H9 (cell line): ENCODE data around the gene LPP. TPM values are rescaled to one million over a fixed set of nuclear protein-coding genes. Genes with fewer than 3 reads are reported as not detected.

Experiments used
- DNase-seq: peaks from one replicate; pipeline ENCODE4 v3.0.0-alpha.2; 2017
- H2AFZ ChIP-seq: one replicate; pipeline ENCODE4 v1.6.1; 2013; ENCODE audit warnings: mild to moderate bottlenecking, low read length, control low read depth, moderate library complexity
- H2AK5ac ChIP-seq: 2 replicates; pipeline ENCODE4 v1.6.1; 2013; ENCODE audit warnings: low read length, control low read depth, mixed read lengths; ENCODE audit not compliant: insufficient read length
- H2BK120ac ChIP-seq: one replicate; pipeline ENCODE4 v1.6.1; 2013; ENCODE audit warnings: low read depth, mild to moderate bottlenecking, low read length, control low read depth, inconsistent platforms; ENCODE audit not compliant: poor library complexity, severe bottlenecking
- H2BK12ac ChIP-seq: 2 replicates; pipeline ENCODE4 v1.6.1; 2013; ENCODE audit warnings: low read length, control low read depth, mixed read lengths, low read depth; ENCODE audit not compliant: insufficient read length
- H2BK15ac ChIP-seq: 2 replicates; pipeline ENCODE4 v1.6.1; 2013; ENCODE audit warnings: low read depth, low read length, control low read depth
- H2BK20ac ChIP-seq: one replicate; pipeline ENCODE4 v1.6.1; 2013; ENCODE audit warnings: low read depth, mild to moderate bottlenecking, low read length, control low read depth, inconsistent platforms; ENCODE audit not compliant: poor library complexity, severe bottlenecking
- H2BK5ac ChIP-seq: 2 replicates; pipeline ENCODE4 v1.6.1; 2013; ENCODE audit warnings: low read length, control low read depth, mixed read lengths; ENCODE audit not compliant: insufficient read length
- H3K14ac ChIP-seq: 2 replicates; pipeline ENCODE4 v1.6.1; 2013; ENCODE audit warnings: low read length, control low read depth; ENCODE audit not compliant: insufficient read depth
- H3K18ac ChIP-seq: 2 replicates; pipeline ENCODE4 v1.6.1; 2013; ENCODE audit warnings: low read depth, mild to moderate bottlenecking, mixed read lengths, low read length, control low read depth; ENCODE audit not compliant: insufficient read length
- H3K23ac ChIP-seq: 2 replicates; pipeline ENCODE4 v1.6.1; 2013; ENCODE audit warnings: low read length, control low read depth, mixed read lengths, low read depth; ENCODE audit not compliant: insufficient read length
- H3K23me2 ChIP-seq: 2 replicates; pipeline ENCODE4 v1.6.1; 2013; ENCODE audit warnings: low read depth, mild to moderate bottlenecking, mixed read lengths, low read length, control low read depth; ENCODE audit not compliant: insufficient read length, poor library complexity, severe bottlenecking
- H3K27ac ChIP-seq: 2 replicates; pipeline ENCODE4 v1.5.1; 2013; ENCODE audit warnings: low read length, control low read depth, mixed read lengths, low read depth; ENCODE audit not compliant: insufficient read length
- H3K27me3 ChIP-seq: 2 replicates; pipeline ENCODE4 v1.6.1; 2013; ENCODE audit warnings: low read length, control low read depth, inconsistent platforms; ENCODE audit not compliant: insufficient read depth
- H3K4ac ChIP-seq: 2 replicates; pipeline ENCODE4 v1.6.1; 2013; ENCODE audit warnings: low read depth, mild to moderate bottlenecking, control low read depth, inconsistent platforms, low read length, moderate library complexity
- H3K4me1 ChIP-seq: 2 replicates; pipeline ENCODE4 v1.6.1; 2013; ENCODE audit warnings: low read length, control low read depth, inconsistent platforms; ENCODE audit not compliant: insufficient read depth
- H3K4me2 ChIP-seq: 2 replicates; pipeline ENCODE4 v1.6.1; 2013; ENCODE audit warnings: low read length, control low read depth, mixed read lengths; ENCODE audit not compliant: insufficient read length, insufficient read depth
- H3K56ac ChIP-seq: 2 replicates; pipeline ENCODE4 v1.6.1; 2013; ENCODE audit warnings: low read depth, mild to moderate bottlenecking, mixed read lengths, low read length, control low read depth; ENCODE audit not compliant: insufficient read length
- H3K79me1 ChIP-seq: 2 replicates; pipeline ENCODE4 v1.6.1; 2013; ENCODE audit warnings: low read depth, mild to moderate bottlenecking, moderate library complexity, low read length, control low read depth, inconsistent platforms; ENCODE audit not compliant: insufficient read depth, poor library complexity, severe bottlenecking
- H3K79me2 ChIP-seq: 2 replicates; pipeline ENCODE4 v1.6.1; 2013; ENCODE audit warnings: low read length, control low read depth, inconsistent platforms; ENCODE audit not compliant: insufficient read depth
- H3K9ac ChIP-seq: 2 replicates; pipeline ENCODE4 v1.6.1; 2013; ENCODE audit warnings: low read length, control low read depth, mixed read lengths; ENCODE audit not compliant: insufficient read length; ENCODE audit errors: extremely low read depth
- H3K9me3 ChIP-seq: one replicate; pipeline ENCODE4 v1.6.1; 2013; ENCODE audit warnings: low read depth, low read length, inconsistent platforms; ENCODE audit not compliant: control insufficient read depth
- H3T11ph ChIP-seq: one replicate; pipeline ENCODE4 v1.6.1; 2013; ENCODE audit warnings: mild to moderate bottlenecking, low read length, control low read depth, inconsistent platforms
- H4K20me1 ChIP-seq: one replicate; pipeline ENCODE4 v1.6.1; 2013; ENCODE audit not compliant: control insufficient read depth, insufficient read length, insufficient read depth
- H4K5ac ChIP-seq: 2 replicates; pipeline ENCODE4 v1.6.1; 2013; ENCODE audit warnings: low read depth, mild to moderate bottlenecking, mixed read lengths, low read length, control low read depth; ENCODE audit not compliant: insufficient read length
- H4K8ac ChIP-seq: replicated peaks from 2 replicates; pipeline ENCODE4 v1.6.1; 2013; ENCODE audit warnings: low read length, control low read depth, mixed read lengths, low read depth; ENCODE audit not compliant: insufficient read length
- H4K91ac ChIP-seq: 2 replicates; pipeline ENCODE4 v1.6.1; 2013; ENCODE audit warnings: low read depth, mild to moderate bottlenecking, moderate library complexity, mixed read lengths, low read length, control low read depth; ENCODE audit not compliant: insufficient read length
- H3K27ac Mint-ChIP-seq, 3 experiments: 2 replicates in 2 of 3; 3 replicates in 1 of 3; pipeline ENCODE4 v1.8.0; 2020 to 2021; ENCODE audit warnings: mixed read lengths in 3 of 3, mild to moderate bottlenecking in 1 of 3, moderate library complexity in 1 of 3
- H3K27me3 Mint-ChIP-seq: 2 replicates; pipeline ENCODE4 v1.8.0; 2021; ENCODE audit warnings: low read depth, mild to moderate bottlenecking, moderate library complexity, mixed read lengths
- H3K36me3 Mint-ChIP-seq, 3 experiments: 2 replicates in 2 of 3; 3 replicates in 1 of 3; pipeline ENCODE4 v1.8.0; 2020 to 2021; ENCODE audit warnings: low read depth in 3 of 3, mixed read lengths in 3 of 3; ENCODE audit not compliant: insufficient read depth in 1 of 3
- H3K4me1 Mint-ChIP-seq, 2 experiments: 2 replicates each; pipeline ENCODE4 v1.8.0; 2020; ENCODE audit warnings: mixed read lengths in 2 of 2
- H3K4me3 Mint-ChIP-seq, 2 experiments: 2 replicates in 1 of 2; 3 replicates in 1 of 2; pipeline ENCODE4 v1.8.0; 2020 to 2021; ENCODE audit warnings: mild to moderate bottlenecking in 2 of 2, mixed read lengths in 2 of 2, moderate library complexity in 1 of 2
- H3K9me3 Mint-ChIP-seq, 2 experiments: 2 replicates in 1 of 2; 3 replicates in 1 of 2; pipeline ENCODE4 v1.8.0; 2020; ENCODE audit warnings: mild to moderate bottlenecking in 2 of 2, mixed read lengths in 2 of 2, moderate library complexity in 1 of 2
- CTCF ChIP-seq: fragments of 200-600 bp; sonication (generic); conservative IDR thresholded peaks from 3 replicates; pipeline ENCODE4 v1.8.0; 2021; ENCODE audit warnings: antibody characterized with exemption, mild to moderate bottlenecking
- WGBS: extraction: QIAGEN DNeasy Blood & Tissue Kit; methylation state at CpG from one replicate; pipeline ENCODE4 v1.1.7; 2013; ENCODE audit warnings: missing lambda C conversion rate, low lambda C conversion rate, mixed read lengths; ENCODE audit not compliant: insufficient read length; ENCODE audit errors: extremely low coverage; 5-methylcytosine and 5-hydroxymethylcytosine counted together
- total RNA-seq: library from RNA; stranded (reverse); gene quantifications from 2 replicates; pipeline ENCODE4 v1.2.1, GENCODE V29; 2021

The LPP gene
- total RNA-seq, 1 experiment from 2014 or later: 64.6 TPM

GRCh38 chr3:188452158-188452772, 298.3 kb downstream of the LPP start:
- no peaks in the 10 kb centered on the region for H3K9me3 ChIP-seq
- no peak overlapping the region for H3K18ac ChIP-seq
- no peak overlapping the region for H3K4ac ChIP-seq
- H4K8ac ChIP-seq: no peak overlapping the region
- no peak overlapping the region for H2BK5ac ChIP-seq
- no peaks in the 10 kb centered on the region for H3K23me2 ChIP-seq
- no peaks in the 10 kb centered on the region for H3K36me3 Mint-ChIP-seq
- no peak overlapping the region for H2BK15ac ChIP-seq
- TF ChIP-seq CTCF: no peak
- DNase-seq: no peak
- no peak overlapping the region for H3K56ac ChIP-seq
- H3K4me3 Mint-ChIP-seq: no peak overlapping the region
- H3K4me1 Mint-ChIP-seq: peaks cover 4% of the 10 kb centered on the region in 2 experiments
- H3K27me3 ChIP-seq: no peaks in the 10 kb centered on the region
- no peak overlapping the region for H3K27ac ChIP-seq
- no peak overlapping the region for H3K14ac ChIP-seq
- H3K27ac Mint-ChIP-seq: no peak overlapping the region
- no peak overlapping the region for H4K5ac ChIP-seq
- no peak overlapping the region for H3T11ph ChIP-seq
- H2BK20ac ChIP-seq: no peak overlapping the region
- H3K4me2 ChIP-seq: no peak overlapping the region
- H2BK120ac ChIP-seq: no peak overlapping the region
- no peaks in the 10 kb centered on the region for H3K27me3 Mint-ChIP-seq
- H2AK5ac ChIP-seq: no peak overlapping the region
- no CpG with 5 or more reads among the region's 8 CpGs for WGBS
- H3K4me1 ChIP-seq: no peaks in the 10 kb centered on the region
- H3K79me2 ChIP-seq: no peaks in the 10 kb centered on the region
- no peak overlapping the region for H3K23ac ChIP-seq
- no peak overlapping the region for H2BK12ac ChIP-seq
- H3K9me3 Mint-ChIP-seq: no peaks in the 10 kb centered on the region
- peaks cover 3% of the 10 kb centered on the region for H3K79me1 ChIP-seq
- no peaks in the 10 kb centered on the region for H4K20me1 ChIP-seq
- no peak overlapping the region for H2AFZ ChIP-seq
- H4K91ac ChIP-seq: no peak overlapping the region
- H3K9ac ChIP-seq: no peak overlapping the region
